ENCODE data around the gene IRF6.
"Not testable (repeated sequence)": the region's sequence is repeated elsewhere in the genome, so short reads cannot be mapped to it uniquely, and the experiment has no call there.

Gene IRF6

DNA sequence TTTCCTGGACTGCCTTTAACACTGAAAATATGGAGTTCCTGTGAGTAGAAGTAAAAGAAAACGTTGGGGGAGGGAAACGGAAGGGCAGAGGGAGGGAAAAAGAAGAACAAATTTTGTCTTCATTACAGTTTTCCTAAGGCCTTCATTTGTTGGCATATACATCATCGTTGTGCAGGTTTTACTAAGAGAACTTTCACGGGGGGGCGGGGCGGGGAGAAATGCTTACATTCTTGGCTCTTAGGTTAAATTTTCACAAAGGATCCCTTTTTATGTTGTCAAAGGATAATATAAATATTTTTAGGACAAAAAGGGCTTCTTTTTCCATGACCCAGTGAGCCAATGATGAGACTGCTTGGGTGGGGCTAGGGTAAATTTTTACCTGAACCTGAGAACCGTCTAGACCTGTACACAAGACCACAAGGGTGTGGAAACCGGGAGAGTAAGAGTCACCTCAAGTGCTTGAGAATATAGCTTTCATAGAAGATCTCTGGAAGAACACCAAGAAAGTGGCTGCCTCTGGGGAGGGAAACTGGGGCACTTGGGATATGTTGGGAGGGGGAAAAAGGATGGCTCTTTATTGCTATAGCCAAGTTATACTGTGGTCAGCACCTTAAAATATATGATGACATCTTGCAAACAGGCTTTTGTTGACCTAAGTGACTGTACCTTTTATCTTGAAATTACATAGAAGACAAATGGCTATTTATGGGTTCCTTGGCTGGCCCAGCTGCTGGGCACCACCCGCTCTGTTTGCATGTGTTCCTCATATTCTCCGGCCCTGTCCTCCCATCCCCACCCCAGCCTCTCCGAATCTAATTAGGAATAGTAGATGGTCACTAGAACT is 19.9 kb upstream of the IRF6 start:
- no peak for DNase-seq

DNA sequence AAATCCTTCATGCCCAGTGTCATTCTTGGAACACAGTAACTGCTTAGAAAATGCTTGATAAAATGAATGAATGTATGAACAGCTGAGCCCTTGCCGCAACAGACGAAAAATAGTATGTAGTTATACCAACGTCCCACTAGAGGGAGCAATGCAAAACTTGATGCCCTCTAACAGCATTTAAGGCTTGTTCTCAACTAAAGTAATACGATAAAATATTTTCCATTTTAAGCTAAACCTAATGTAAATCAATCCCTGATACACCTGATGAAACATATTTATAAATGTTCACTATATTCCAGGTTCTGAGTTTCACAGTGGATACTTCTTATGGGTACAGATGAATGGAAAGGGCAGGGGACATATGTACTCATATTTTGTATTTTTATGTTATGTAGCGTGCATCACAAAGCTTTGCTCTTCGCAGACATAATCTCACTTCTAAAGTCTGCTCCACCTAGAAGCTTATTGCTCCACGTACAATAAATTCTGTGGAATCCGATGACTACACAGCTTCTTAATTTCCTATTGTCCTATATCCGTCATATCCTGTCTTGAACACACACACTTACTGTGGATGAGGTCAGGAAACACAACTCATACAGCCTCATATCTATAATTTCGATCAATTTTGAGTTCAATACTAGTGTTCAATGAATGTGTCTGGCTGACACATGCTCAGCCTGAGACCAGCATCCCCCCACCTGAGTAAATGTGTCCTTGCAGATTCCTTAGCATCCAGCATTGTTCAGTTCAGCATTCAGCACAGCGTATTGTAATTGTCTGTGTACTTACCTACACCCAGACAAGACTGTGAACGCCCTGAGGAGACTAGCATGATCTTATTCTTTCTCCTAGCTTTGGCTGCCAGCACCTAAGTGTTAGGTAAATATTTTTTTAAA is 17.4 kb upstream of the IRF6 start:
- no peak for DNase-seq

DNA sequence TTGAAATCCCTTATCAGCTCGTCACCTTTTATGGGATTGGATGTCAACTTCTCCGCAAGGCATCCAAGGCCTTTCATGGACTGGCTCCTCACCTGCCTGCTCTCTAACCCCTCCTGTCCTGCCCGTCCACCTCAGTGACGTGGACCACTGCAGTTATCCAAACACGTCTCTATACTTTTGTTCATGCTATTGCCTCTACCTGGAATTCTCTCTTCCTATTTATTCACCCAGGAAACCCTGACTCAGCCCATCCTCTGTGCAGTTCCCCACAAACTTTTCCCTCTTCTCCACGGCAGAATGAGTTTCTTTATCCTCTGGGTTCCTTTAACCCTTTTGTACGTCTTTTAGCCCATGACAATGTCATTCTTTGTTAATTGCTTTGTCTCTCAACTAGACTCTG is 16.8 kb upstream of the IRF6 start:
- DNase-seq: no peak

DNA sequence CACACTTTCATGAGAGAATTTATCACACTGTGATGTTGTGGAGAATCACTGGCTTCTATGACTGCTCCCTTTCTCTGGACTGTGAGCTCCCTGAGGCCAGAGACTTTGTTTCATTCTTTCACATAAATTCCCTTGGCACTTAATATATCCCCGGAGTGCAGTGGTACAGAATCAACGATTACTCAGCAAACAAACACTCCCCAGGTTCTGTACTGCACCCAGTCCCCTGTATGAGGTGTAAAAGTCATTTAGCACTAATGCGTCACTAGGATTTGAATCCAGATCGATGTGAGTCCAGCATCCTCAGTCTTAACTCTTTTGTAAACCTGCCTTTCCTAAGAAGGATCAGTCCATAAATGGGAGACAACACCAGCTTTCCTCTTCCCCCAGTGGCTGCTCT is 15.0 kb upstream of the IRF6 start:
- no peak for DNase-seq

DNA sequence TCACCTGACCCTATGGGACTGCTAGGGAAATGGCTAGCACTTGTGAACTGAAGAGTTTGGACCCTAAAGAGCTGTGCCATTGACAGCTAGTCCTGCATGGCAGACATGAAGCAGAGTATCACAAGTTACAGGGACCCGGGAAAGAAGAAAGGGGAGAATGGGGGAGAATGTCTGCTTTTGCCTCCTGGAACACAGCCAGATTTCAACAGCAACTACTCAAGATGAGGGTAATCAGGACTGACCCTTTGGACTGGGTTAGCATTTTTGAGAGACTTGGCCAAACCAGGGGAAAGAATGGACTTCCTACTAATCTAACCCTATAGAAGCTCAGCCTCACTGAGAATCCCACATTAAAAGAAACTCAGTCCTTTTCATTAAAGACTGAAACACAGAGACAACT is 13.1 kb upstream of the IRF6 start:
- no peak for DNase-seq

DNA sequence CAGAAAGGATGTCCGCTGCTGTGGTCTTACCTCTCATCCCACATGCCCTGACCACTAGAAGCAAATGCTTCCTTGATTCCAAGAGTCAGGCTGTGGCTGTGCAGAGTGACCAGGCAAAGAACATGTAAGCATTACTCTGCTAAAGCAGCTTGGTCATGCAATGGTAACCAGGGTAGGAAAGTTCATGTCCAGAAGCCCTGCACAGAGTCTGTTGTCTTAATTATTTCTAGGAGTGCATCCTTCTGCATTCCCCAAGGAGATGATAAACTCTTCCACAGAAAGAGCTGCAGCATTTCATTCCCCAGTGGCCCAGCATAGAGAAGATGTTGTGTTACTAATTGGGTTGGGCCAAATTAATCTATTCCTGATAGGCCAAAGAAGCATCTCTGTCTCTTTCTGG is 11.7 kb upstream of the IRF6 start:
- DNase-seq: no peak

DNA sequence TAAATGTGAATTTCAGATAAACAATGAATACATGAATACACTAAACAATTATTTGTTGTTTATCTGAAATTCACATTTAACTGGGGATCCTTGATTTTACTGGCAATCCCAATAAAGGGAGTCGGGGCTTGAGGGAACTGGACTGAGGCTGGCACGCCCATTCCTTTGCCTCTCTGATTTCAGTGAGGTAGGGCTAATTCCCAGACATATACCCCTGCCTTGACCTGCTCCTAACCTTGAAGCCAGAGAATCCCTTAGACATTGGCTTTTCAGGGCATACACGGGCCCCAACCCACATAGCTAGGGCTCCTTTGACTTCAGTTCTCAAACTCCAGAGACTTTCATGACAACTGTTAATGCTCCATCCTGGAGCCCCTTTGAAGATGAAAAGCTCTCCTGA is 11.0 kb upstream of the IRF6 start:
- no peak for DNase-seq

DNA sequence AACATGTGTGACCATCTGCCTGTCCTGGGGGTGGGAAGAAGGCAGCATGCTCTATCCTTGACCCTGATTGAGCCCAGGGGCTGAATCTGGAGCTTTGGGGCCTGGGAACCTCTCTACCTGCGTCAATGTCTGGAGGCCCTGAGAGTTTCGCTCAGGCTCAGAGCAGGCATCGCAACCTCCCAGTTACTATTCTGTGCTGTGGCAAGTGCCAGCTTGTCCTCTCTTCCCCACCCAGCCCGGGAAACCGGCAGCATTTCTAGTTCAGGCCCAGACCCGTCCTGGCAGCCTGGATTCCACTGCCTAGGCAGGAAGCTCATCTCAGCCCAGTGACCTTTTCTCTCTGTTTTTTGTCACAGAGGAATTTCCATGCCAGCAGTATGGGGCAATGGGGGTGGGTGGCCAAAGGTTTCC is 10.0 kb upstream of the IRF6 start:
- no peak for DNase-seq

DNA sequence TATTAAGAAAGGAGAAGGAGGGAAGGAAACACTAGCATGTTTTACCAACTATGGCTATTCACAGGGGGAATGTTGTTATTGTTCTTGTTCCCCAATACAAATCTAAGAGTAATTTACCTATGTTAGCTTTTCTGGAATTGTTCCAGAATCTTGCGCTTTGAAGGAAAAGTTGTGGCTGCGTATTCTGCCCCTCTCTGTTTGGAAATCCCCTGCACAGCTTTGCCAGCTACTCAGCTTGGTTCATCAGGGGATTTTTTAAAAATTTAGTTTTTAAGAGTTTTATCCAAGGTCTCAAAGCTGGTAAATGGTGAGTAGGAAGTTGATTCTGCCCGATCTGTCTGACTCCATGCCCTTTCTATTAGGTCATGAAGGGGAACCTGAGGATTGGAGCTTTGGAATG is 9.5 kb upstream of the IRF6 start:
- no peak for DNase-seq

DNA sequence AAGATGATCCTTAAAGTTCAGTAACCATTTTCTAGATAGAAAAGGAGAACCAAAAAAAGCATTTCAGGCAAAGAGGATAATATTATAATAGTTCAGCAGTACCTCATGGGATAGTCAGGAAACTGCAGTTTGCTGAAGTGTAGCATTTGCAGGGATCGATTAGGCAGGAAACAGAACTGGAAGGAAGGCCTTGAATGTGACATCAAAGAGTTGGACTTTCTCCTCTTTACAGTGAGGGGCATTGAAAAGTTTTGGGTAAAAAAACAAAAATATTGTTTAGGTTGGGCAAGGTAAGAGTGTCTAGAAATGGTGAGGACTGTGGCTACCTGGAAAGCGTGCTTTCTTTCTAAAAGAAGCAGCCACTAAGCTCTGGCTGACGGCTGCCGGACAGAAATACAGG is 8.0 kb upstream of the IRF6 start:
- DNase-seq: no peak

DNA sequence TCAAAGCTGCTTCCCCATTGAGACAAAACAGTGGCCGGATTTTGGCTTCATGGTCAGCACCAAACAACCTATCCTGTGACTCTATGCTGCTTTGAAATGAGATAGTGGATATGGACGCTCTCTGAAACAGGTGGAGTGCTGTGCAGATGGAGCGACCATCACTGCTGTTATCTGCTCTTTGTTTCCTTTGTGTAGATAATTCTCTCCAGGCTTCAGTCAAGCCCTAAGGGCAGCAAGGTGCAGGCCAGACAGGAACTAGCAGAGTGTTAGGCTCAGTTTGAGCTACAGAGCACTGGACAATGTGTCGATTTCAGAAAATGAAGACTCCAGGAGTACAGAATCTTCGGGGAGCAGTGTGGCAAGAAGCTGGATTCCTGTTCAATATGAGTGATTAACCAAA is 4.8 kb upstream of the IRF6 start:
- no peak for DNase-seq

DNA sequence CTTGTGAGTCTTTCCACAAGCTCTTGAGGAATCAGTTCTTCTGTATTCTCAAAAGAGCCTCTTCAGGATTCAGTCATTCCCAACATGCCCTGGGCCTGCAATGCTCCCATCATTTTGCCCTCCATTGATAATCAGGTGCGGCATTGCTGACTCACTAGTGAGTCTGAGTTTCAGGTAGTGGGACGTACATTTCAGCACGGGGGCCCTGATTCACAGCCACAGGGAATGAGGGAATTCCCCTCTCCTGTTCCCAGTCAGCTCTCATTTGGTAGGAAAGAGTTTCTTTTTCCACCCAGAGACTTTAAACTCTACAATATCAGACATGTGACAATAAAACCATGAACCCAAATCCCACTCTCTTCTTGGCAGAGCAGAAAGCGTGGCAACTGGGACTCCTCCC is 3.7 kb upstream of the IRF6 start:
- DNase-seq: no peak

DNA sequence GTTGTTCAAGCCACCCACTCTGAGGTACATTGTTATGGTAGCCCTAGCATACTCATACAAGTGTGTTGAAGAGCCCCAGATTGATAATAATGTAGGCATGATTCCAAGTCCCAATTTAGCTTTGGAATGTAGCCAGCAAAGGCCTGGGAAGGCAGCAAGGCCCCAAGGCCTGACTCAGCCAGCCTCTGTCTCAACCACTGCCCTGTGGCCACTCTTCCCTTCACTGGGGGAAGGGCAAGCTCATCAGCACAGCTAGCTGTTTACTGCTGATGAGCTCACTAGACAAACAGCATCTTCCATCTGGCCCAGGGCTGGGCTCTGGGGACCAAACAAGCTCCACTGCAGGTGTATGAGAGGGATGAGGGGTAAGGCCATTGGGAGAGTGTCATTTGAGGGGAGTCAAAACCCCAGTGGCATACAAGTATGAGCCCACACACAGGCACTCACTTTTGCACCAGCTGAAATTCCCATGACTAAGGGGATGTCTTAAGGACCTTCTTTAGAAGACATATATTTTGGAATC is 2.2 kb upstream of the IRF6 start:
- no peak for DNase-seq

DNA sequence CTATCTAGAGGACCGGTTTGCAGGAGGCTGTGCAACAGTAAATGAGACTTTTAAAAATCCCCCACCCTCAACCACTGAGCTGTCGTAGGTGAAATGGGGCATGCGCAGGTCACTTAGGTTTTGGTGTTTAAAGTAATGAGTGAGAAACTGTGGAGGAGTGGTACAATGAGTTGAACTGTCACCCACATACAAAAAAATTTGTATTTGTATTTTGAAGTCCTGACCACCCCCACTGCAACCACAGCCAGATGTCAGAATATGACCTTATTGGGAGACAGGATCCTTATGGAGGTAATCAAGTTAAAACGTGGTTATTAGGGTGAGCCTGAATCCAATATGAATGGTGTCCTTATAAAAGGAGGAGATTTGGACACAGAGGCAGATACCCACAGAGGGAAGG is 1.6 kb upstream of the IRF6 start:
- DNase-seq: no peak

DNA sequence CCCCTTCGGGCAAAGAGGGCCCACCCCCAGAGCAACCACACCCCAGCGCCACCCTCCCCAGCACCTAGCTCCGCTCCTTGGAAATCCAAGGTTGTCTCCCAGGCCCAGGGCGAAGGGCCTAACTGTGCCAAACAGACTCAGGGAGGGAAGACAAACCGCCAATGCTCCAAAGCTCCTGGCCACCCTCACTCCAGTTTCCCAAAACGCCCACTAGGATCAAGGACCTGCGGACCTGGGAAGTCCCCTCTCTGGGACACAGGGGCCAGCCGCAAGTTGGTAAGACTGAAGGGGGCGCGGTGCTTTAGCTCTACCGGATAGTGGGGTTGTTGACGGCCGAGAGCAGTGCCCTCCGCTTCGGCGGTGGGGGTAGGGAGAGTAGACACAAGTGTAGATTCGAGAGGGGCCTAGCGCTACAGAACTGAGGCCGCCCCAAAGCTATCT is 581 bp downstream of the IRF6 start:
- DNase-seq: no peak

DNA sequence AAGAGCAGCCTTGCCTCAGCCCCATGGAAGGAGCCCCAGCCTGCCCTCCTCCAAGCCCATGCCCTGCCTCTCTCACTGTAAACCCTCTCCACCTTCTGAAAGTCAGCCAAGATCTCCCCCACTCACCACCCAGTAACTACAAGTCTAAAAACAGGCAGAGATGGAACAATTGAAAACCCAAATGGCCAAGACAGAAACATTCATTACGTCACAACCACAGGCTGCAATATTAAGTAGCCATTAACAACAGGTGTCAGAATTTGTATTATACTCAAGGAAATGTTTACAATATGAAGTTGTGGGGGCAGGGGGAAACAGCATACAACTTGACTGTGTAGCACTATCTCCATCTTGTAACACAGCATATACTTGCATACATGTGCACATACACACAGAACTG is 2.4 kb downstream of the IRF6 start:
- no peak for DNase-seq

DNA sequence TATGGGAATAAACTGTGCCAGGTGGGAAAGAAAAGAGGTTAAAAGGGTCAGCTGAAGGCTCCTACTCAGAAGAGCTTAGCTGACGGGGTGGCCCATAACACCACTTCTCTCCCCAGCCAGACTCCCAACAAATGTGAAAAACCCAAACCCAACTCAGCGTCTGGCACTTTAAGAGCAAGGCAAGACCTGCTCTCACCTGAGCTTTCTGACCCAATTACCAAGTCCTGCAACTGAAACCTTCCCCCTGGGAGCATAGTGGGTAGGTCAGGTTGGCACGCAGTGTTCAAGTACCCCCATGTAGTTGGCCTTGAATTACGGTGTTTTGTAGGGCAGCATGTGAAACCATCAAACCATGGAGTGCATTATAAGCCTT is 3.2 kb downstream of the IRF6 start:
- no peak for DNase-seq

DNA sequence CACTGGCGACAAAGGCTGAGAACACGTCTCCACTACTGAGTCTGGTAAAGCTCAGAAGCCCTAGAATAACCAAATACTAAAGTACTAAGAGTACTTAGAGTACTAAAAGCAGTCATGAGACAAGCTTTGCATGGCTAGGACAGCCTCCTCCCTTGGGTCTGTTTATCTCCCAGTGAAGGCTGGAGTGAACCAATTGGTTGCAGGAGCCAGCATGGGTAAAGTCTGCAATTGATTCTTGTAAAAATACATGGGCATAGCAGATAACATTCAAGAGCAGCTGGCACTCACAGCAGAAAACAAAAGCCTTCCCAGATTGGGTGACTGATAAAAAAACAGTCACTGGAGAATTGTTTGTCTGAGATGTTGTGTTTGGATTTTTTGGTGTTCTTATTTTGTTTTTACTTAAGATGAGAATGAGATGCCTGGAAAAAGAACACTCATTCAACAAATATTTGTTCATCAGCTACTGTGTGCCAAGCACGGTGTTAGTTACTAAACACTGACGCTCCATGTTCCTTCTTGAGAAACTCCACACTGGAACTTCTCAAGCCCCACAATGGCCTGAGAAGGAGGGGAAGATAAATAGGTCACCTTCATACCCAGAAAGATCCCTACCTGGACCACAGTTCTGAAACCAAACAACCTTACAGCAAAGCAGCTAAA is 3.7 kb downstream of the IRF6 start:
- DNase-seq: no peak

DNA sequence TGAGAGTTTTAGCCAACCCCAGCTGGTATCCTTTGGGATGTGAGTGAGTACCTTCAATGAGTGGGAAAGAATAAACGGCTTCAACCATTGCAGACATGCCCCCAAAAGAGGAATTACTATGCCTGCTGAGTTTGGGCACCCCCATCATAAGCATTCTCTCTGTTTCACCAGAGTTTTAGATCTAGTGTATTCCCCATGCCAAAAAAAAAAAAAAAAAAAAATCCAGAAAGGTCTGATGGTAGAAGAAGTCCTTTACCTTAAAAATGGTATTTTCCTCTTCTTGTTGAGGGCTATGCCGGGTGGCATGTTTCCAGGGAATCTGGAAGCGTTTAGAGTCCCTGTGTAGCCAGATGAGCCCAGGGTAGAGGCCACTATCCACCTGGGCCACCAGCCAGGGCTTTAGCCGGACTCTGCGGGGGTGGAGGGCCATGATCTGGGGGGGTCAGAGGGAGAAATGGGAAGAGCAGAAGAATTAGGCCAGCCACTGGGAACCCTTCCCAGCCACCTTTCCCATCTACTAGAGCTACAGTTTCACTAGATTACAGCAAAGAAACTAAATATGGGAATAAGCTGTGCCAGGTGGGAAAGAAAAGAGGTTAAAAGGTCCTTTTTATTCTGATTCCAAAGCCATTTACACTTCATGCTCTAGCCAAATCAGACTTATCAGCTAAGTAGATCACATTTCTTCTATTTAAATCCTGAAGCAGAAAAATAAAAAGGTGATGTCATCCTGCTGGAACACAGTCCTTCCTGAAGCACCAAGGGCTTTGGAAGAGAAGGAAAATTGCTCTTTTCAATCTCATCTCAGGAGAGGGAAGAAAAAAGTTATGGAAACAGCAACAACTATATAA is 4.7 kb downstream of the IRF6 start:
- no peak for DNase-seq

DNA sequence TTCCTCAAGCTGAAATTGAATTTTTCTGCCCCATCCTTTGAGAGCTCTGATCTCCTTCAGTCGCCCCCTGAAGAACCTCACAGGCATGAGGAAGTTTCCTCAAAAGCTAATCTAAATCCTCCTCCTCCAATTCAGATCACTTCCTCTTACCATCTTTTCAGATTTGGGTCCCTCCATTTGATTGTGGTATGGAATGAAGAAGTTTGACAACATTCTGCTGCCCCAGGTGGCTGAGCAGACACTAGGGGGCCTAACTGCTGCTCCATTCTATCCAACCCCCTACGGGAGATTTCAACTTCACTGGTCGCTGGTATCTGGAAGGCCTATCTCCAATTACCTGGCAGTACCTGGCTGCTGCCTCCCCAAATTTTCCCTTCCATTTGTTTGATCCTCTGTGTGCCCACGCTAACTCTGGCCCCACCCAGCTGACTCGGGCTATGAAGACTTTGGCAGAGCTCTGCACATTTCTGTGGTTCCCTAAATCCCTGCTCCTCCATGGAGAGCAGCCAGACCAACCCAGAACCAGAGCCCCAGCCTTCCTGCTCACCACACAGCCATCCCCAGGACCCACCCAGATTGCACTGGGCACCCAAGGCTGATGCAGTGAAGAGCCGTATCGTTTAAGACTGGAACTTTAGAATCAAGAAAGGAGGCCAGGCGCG is 7.8 kb downstream of the IRF6 start:
- no peak for DNase-seq

DNA sequence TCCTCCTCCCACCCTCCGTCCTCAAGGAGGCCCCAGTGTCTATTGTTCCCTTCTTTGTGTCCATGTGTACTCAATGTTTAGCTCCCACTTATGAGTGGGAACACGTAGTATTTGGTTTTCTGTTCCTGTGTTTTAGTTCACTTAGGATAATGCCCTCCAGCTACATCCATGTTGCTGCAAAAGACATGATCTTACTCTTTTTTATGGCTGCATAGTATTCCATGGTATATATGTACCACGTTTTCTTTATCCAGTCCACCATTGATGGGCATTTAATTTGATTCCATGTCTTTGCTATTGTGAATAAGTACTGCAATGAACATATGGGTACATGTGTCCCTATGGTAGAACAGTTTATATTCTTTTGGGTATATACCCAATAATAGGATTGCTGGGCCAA is 12.2 kb downstream of the IRF6 start:
- not testable (repeated sequence) for DNase-seq

Measured in right kidney (tissue), 1 donor.